Coronary artery (tissue), 2 donors: ENCODE measurements around the gene TPR.

Experiments
- DNase-seq: peaks from one replicate; pipeline ENCODE4 v3.0.0-alpha.2; 2017; ENCODE audit warnings: low spot score
- H3K27ac ChIP-seq, 2 donors: fragments of 200-600 bp; sonication (generic); one replicate each; pipeline ENCODE4 v1.5.1; 2016 to 2019
- H3K4me3 ChIP-seq: fragments of 200-600 bp; sonication (generic); 2 replicates; pipeline ENCODE4 v1.5.1; 2016; ENCODE audit warnings: mild to moderate bottlenecking, moderate library complexity
- CTCF ChIP-seq: fragments of 200-600 bp; sonication (generic); IDR thresholded peaks from one replicate; pipeline ENCODE4 v1.5.1; 2019; ENCODE audit warnings: antibody characterized with exemption

TPR gene

GRCh38 chr1:186326009-186326408 is 49.0 kb downstream of the TPR start:
- no peak for DNase-seq
- Histone ChIP-seq H3K27ac (no peak overlapping the region), H3K4me3 (no peak overlapping the region)
- no peak for TF ChIP-seq CTCF

DNA sequence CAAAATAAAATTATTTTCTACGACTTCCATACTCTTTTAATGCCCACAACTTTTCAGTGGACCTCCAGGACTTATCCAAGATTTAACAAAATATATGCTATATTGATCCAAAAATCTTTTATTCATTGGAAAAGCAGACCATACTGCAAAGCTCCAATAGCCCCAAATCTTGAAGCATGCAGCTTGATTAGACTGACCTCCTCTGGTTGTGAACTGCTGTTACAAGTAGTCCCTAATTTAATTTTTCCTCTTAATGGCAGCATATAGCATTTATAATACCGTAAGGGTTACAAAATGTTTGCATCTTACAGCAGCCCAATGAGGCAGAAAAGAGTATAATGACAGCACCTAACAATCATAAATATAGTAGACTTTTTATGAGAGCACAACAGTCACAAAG is 49.8 kb downstream of the TPR start:
- no peak overlapping the region for H3K4me3 ChIP-seq
- no peak overlapping the region for H3K27ac ChIP-seq
- TF ChIP-seq CTCF, result no peak
- no peak for DNase-seq

DNA sequence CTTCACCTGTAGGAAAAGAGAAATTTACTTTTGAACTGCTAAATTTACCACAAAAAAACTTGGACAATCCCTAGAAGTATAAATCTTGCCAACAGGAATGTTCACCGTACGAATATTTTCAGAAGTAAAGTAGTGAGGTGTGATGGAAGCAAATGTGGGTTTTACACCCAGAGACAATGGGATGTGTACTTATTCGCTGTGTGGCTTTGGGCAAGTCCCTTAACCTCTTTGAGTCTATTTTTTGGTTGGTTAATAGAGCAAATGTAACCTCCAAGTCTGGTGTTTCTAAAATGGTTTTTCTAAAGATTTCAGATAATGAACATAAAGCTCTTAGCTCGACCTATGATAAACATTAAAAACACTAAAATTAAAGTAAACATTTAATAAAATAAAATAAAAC is 51.2 kb downstream of the TPR start:
- Histone ChIP-seq H3K4me3 (no peak overlapping the region), H3K27ac (no peak overlapping the region)
- DNase-seq, result no peak
- TF ChIP-seq CTCF, result no peak

- TF ChIP-seq CTCF, result no peak
Measured at GRCh38 chr1:186315570-186315969, 59.5 kb downstream of the TPR start.

GRCh38 chr1:186311375-186312051 is 63.5 kb downstream of the TPR start:
- Histone ChIP-seq H3K27ac (no peak overlapping the region), H3K4me3 (no peak overlapping the region)
- TF ChIP-seq CTCF, result no peak
- DNase-seq, result no peak

More at GRCh38 chr1:186315570-186315969, 59.5 kb downstream of the TPR start:
- Histone ChIP-seq H3K4me3 (no peak overlapping the region), H3K27ac (no peak overlapping the region)
- DNase-seq, result no peak

DNA sequence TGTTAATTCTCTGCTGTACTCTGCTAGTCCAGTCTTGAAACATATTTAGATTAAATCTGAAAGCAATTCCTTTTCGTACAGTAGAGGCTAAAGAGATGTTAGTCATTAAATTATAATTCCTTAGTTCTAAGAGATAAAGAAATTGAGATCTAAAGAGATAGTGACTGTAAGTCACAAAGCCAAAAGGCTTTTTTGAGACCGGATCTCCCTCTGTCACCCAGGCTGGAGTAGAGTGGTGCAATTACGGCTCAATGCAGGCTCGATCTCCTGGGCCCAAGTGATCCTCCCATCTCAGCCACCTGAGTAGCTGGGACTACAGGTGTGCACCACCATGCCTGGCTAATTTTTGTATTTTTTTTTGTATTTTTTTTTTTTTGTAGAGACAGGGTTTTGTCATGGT is 64.7 kb downstream of the TPR start:
- DNase-seq, result no peak
- Histone ChIP-seq H3K27ac (no peak overlapping the region), H3K4me3 (no peak overlapping the region)
- no peak for TF ChIP-seq CTCF

DNA sequence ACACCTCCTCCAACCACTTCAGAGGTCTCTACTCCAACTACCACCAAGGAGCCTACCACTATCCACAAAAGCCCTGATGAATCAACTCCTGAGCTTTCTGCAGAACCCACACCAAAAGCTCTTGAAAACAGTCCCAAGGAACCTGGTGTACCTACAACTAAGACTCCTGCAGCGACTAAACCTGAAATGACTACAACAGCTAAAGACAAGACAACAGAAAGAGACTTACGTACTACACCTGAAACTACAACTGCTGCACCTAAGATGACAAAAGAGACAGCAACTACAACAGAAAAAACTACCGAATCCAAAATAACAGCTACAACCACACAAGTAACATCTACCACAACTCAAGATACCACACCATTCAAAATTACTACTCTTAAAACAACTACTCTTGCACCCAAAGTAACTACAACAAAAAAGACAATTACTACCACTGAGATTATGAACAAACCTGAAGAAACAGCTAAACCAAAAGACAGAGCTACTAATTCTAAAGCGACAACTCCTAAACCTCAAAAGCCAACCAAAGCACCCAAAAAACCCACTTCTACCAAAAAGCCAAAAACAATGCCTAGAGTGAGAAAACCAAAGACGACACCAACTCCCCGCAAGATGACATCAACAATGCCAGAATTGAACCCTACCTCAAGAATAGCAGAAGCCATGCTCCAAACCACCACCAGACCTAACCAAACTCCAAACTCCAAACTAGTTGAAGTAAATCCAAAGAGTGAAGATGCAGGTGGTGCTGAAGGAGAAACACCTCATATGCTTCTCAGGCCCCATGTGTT is 66.6 kb downstream of the TPR start:
- no peak for TF ChIP-seq CTCF
- H3K27ac ChIP-seq, result no peak overlapping the region
- no peak for DNase-seq
- H3K4me3 ChIP-seq, result no peak overlapping the region
